ENCODE measurements around the gene PIERCE2.
"Not testable (repeated sequence)": the region's sequence is repeated elsewhere in the genome, so short reads cannot be mapped to it uniquely, and the experiment has no call there.

GRCh38 chr15:55408976-55409375 lies 681 bp downstream of the PIERCE2 start:
- TF ChIP-seq CTCF (conservative IDR thresholded peaks at IDR 0.05; ENCODE audit: low read depth in 2 of 2); POLR2AphosphoS5 (IDR thresholded peaks at IDR 0.05; ENCODE audit: low read depth); EZH2 (IDR thresholded peaks at IDR 0.05; ENCODE audit: low read depth, unreplicated experiment); ZNF331 (CRISPR knock-in tag; IDR thresholded peaks at IDR 0.05; ENCODE audit: low read depth); ETS1 (IDR thresholded peaks at IDR 0.05); EZH2phosphoT487 (IDR thresholded peaks at IDR 0.05; ENCODE audit: unreplicated experiment); STAT1 (IDR thresholded peaks at IDR 0.05; ENCODE audit: unreplicated experiment); CREB1 (CRISPR knock-in tag; IDR thresholded peaks at IDR 0.05; ENCODE audit: low read depth); REST (IDR thresholded peaks at IDR 0.05; ENCODE audit: unreplicated experiment); JUNB (IDR thresholded peaks at IDR 0.05; ENCODE audit: unreplicated experiment); ZNF114 (CRISPR knock-in tag; IDR thresholded peaks at IDR 0.05): not testable (repeated sequence)
